ENCODE measurements around the gene FOXP1.

The FOXP1 gene

DNA sequence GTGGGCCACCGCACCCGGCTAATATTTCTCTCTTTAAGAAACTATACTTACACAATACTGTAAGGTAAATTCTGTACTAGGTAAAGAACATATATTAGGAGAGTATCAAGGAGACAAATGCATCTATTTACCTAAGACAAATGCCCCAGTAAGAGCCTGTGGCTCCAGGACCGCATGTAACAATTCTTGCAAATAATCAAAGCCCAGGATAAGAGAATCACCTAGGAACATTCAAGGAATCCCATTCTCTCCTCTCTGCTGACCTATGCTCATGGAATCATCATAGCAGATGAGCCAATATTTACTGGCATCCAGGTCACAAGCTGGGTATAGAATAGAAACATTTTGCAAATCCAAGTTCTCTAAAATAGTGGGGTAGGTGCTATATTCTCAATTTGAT is 347.7 kb downstream of the FOXP1 start:
- no peak for ATAC-seq
- TF ChIP-seq BACH2 (CRISPR knock-in tag; IDR thresholded peaks at IDR 0.05; ENCODE audit: borderline replicate concordance) (no peak), ESRRG (CRISPR knock-in tag; IDR thresholded peaks at IDR 0.05) (no peak), PATZ1 (CRISPR knock-in tag; IDR thresholded peaks at IDR 0.05; ENCODE audit: borderline replicate concordance) (no peak), TOX (CRISPR knock-in tag; IDR thresholded peaks at IDR 0.05; ENCODE audit: borderline replicate concordance) (no peak), OSR1 (CRISPR knock-in tag; IDR thresholded peaks at IDR 0.05) (no peak), ISL1 (CRISPR knock-in tag; IDR thresholded peaks at IDR 0.05) (no peak), ZNF70 (CRISPR knock-in tag; IDR thresholded peaks at IDR 0.05) (no peak), CSDC2 (CRISPR knock-in tag; IDR thresholded peaks at IDR 0.05) (no peak), ARNTL (CRISPR knock-in tag; IDR thresholded peaks at IDR 0.05; ENCODE audit: borderline replicate concordance, low read depth) (no peak), RARB (CRISPR knock-in tag; IDR thresholded peaks at IDR 0.05) (no peak), ZFP3 (CRISPR knock-in tag; IDR thresholded peaks at IDR 0.05) (no peak), GLIS3 (CRISPR knock-in tag; IDR thresholded peaks at IDR 0.05) (no peak), ZC3H10 (CRISPR knock-in tag; IDR thresholded peaks at IDR 0.05) (no peak), TCF4 (CRISPR knock-in tag; IDR thresholded peaks at IDR 0.05; ENCODE audit: borderline replicate concordance) (no peak), SNAI2 (CRISPR knock-in tag; IDR thresholded peaks at IDR 0.05) (no peak), ZFP30 (CRISPR knock-in tag; IDR thresholded peaks at IDR 0.05) (no peak), PPARA (CRISPR knock-in tag; IDR thresholded peaks at IDR 0.05; ENCODE audit: borderline replicate concordance) (no peak), ZNF565 (CRISPR knock-in tag; conservative IDR thresholded peaks at IDR 0.05; ENCODE audit: low read depth) (no peak)
- TF ChIP-seq, protein P1, sequence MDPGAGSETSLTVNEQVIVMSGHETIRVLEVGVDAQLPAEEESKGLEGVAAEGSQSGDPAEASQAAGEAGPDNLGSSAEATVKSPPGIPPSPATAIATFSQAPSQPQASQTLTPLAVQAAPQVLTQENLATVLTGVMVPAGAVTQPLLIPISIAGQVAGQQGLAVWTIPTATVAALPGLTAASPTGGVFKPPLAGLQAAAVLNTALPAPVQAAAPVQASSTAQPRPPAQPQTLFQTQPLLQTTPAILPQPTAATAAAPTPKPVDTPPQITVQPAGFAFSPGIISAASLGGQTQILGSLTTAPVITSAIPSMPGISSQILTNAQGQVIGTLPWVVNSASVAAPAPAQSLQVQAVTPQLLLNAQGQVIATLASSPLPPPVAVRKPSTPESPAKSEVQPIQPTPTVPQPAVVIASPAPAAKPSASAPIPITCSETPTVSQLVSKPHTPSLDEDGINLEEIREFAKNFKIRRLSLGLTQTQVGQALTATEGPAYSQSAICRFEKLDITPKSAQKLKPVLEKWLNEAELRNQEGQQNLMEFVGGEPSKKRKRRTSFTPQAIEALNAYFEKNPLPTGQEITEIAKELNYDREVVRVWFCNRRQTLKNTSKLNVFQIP (CRISPR knock-in tag; IDR thresholded peaks at IDR 0.05; ENCODE audit: borderline replicate concordance, low read depth), result no peak
- TF ChIP-seq, protein P2, sequence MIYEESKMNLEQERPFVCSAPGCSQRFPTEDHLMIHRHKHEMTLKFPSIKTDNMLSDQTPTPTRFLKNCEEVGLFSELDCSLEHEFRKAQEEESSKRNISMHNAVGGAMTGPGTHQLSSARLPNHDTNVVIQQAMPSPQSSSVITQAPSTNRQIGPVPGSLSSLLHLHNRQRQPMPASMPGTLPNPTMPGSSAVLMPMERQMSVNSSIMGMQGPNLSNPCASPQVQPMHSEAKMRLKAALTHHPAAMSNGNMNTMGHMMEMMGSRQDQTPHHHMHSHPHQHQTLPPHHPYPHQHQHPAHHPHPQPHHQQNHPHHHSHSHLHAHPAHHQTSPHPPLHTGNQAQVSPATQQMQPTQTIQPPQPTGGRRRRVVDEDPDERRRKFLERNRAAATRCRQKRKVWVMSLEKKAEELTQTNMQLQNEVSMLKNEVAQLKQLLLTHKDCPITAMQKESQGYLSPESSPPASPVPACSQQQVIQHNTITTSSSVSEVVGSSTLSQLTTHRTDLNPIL (CRISPR knock-in tag; IDR thresholded peaks at IDR 0.05; ENCODE audit: low read depth), result no peak

- ATAC-seq, result no peak
- TF ChIP-seq ZFP30 (CRISPR knock-in tag; IDR thresholded peaks at IDR 0.05) (no peak), ZNF8 (CRISPR knock-in tag; IDR thresholded peaks at IDR 0.05) (no peak), ZNF70 (CRISPR knock-in tag; IDR thresholded peaks at IDR 0.05) (no peak), PATZ1 (CRISPR knock-in tag; IDR thresholded peaks at IDR 0.05; ENCODE audit: borderline replicate concordance) (no peak), SNAI2 (CRISPR knock-in tag; IDR thresholded peaks at IDR 0.05) (no peak)
Observed at GRCh38 chr3:71232895-71233294, 350.6 kb downstream of the FOXP1 start.

- no peak for ATAC-seq
- TF ChIP-seq PATZ1 (CRISPR knock-in tag; IDR thresholded peaks at IDR 0.05; ENCODE audit: borderline replicate concordance) (no peak), ZNF70 (CRISPR knock-in tag; IDR thresholded peaks at IDR 0.05) (no peak), SNAI2 (CRISPR knock-in tag; IDR thresholded peaks at IDR 0.05) (no peak), ZC3H10 (CRISPR knock-in tag; IDR thresholded peaks at IDR 0.05) (no peak), ISL1 (CRISPR knock-in tag; IDR thresholded peaks at IDR 0.05) (no peak), PPARA (CRISPR knock-in tag; IDR thresholded peaks at IDR 0.05; ENCODE audit: borderline replicate concordance) (no peak), OSR1 (CRISPR knock-in tag; IDR thresholded peaks at IDR 0.05) (no peak), GLIS3 (CRISPR knock-in tag; IDR thresholded peaks at IDR 0.05) (no peak), TCF4 (CRISPR knock-in tag; IDR thresholded peaks at IDR 0.05; ENCODE audit: borderline replicate concordance) (no peak), ZFP30 (CRISPR knock-in tag; IDR thresholded peaks at IDR 0.05) (no peak), TOX (CRISPR knock-in tag; IDR thresholded peaks at IDR 0.05; ENCODE audit: borderline replicate concordance) (no peak), ESRRG (CRISPR knock-in tag; IDR thresholded peaks at IDR 0.05) (no peak), ZNF565 (CRISPR knock-in tag; conservative IDR thresholded peaks at IDR 0.05; ENCODE audit: low read depth) (no peak), CSDC2 (CRISPR knock-in tag; IDR thresholded peaks at IDR 0.05) (no peak), RARB (CRISPR knock-in tag; IDR thresholded peaks at IDR 0.05) (no peak), ARNTL (CRISPR knock-in tag; IDR thresholded peaks at IDR 0.05; ENCODE audit: borderline replicate concordance, low read depth) (no peak), CSRNP3 (CRISPR knock-in tag; IDR thresholded peaks at IDR 0.05) (no peak), ZNF8 (CRISPR knock-in tag; IDR thresholded peaks at IDR 0.05) (no peak)
- TF ChIP-seq, protein P1 (CRISPR knock-in tag; IDR thresholded peaks at IDR 0.05; ENCODE audit: borderline replicate concordance, low read depth), result no peak
- TF ChIP-seq, protein P2 (CRISPR knock-in tag; IDR thresholded peaks at IDR 0.05; ENCODE audit: low read depth), result no peak
Observed at GRCh38 chr3:71232175-71232679, 351.3 kb downstream of the FOXP1 start.

Measured in SK-N-SH treated with all-trans-retinoic acid at 6 μM for 48 hours (cell line).